Measurements from ENCODE around the gene RAP2C. TPM values are rescaled to one million over a fixed set of nuclear protein-coding genes. Genes with fewer than 3 reads are reported as not detected.

Gene RAP2C
- polyA plus RNA-seq, 1 donor (not counting 4 experiments of a cell fraction or from before 2014, with no cell fraction given) = 15.1 TPM

DNA sequence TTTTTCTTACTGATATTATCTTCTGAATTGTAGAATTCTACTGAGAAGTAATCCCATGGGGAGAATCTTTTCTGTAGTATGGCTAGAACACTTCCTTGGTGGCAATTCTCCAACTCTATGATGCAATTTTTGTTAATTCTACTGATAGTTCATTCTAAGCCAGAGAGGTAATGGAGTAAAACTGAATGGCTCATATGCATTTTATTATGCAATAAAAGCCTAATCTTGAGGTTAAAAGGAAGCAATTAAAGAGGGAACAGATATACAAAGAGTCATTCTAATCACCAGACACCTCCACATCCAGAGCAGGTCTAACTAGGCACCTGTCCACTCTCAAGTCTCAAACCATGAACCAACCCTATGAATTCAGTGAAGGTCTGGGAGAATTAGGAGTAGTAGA lies 9.7 kb downstream of the RAP2C start:
- no peaks in the 10 kb centered on the region for H3K9me1 ChIP-seq (ENCODE audit: control insufficient read depth, extremely low read depth, insufficient read depth, low read length)
- no peak overlapping the region for H3K4me2 ChIP-seq (ENCODE audit: control insufficient read depth, extremely low read depth, insufficient read depth, low read depth, low read length)
- no peaks in the 10 kb centered on the region for H3K27me3 ChIP-seq (ENCODE audit: control insufficient read depth, extremely low read depth, insufficient read depth, low read length)
- DNase-seq (ENCODE audit: low read depth, low spot score) (no peak), FAIRE-seq (no peak)
- peaks cover 4% of the 10 kb centered on the region for H3K79me2 ChIP-seq (ENCODE audit: control insufficient read depth, insufficient read depth, low read length)
- dilution Hi-C loops (cut with MboI; ENCODE audit: extremely low pct_ligation_motif_present, low sequenced_read_pairs) = no loop called here
- TF ChIP-seq EZH2 (IDR thresholded peaks at IDR 0.05; ENCODE audit: low read length) = no peak
- TF ChIP-seq CTCF (optimal IDR thresholded peaks at IDR 0.05 in 1 of 3, IDR thresholded peaks at IDR 0.05 in 1 of 3, conservative IDR thresholded peaks at IDR 0.05 in 1 of 3; ENCODE audit: extremely low read depth in 1 of 3, insufficient read depth in 2 of 3, low read length in 3 of 3) = no peak
- no peaks in the 10 kb centered on the region for H3K36me3 ChIP-seq (ENCODE audit: control insufficient read depth in 2 of 2, extremely low read depth in 1 of 2, insufficient read depth in 2 of 2, low read length in 2 of 2)
- no peaks in the 10 kb centered on the region for H4K20me1 ChIP-seq (ENCODE audit: control insufficient read depth, extremely low read depth, insufficient read depth, low read length)
- no peak overlapping the region for H2AFZ ChIP-seq (ENCODE audit: control insufficient read depth, low read length)
- no peak overlapping the region for H3K27ac ChIP-seq (ENCODE audit: control insufficient read depth, insufficient read depth, low read length)
- H3K4me3 ChIP-seq (ENCODE audit: control insufficient read depth in 2 of 3, extremely low read depth in 1 of 3, insufficient read depth in 2 of 3, low read depth in 1 of 3, low read length in 3 of 3) = no peak overlapping the region
- H3K9ac ChIP-seq (ENCODE audit: control insufficient read depth, extremely low read depth, insufficient read depth, low read length) = no peak overlapping the region
- no peaks in the 10 kb centered on the region for H3K4me1 ChIP-seq (ENCODE audit: control insufficient read depth, extremely low read depth, insufficient read depth, low read length)
- no peaks in the 10 kb centered on the region for H3K9me3 ChIP-seq (ENCODE audit: control insufficient read depth, low read depth, low read length)

DNA sequence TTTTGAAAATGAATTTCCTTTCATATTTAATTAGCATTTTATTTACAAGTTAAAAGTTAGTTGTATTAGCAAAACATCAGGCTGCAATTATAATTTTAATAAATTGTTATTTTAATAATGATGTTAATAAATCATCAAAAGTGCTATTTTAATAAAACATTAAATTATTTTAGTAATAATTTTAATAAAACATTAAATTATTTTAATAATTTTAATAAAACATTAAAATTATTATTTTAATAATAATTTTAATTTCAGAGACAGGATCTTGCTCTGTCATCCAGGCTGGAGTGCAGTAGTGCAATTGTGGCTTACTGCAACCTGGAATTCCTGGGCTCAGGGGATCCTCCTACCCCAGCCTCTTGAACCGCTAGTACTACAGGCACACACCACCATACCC lies 10.8 kb downstream of the RAP2C start:
- Histone ChIP-seq H3K27me3 (ENCODE audit: control insufficient read depth, extremely low read depth, insufficient read depth, low read length) (no peaks in the 10 kb centered on the region), H3K4me2 (ENCODE audit: control insufficient read depth, extremely low read depth, insufficient read depth, low read depth, low read length) (no peak overlapping the region), H3K79me2 (ENCODE audit: control insufficient read depth, insufficient read depth, low read length) (peaks cover 2% of the 10 kb centered on the region), H3K9me3 (ENCODE audit: control insufficient read depth, low read depth, low read length) (no peaks in the 10 kb centered on the region), H3K36me3 (ENCODE audit: control insufficient read depth in 2 of 2, extremely low read depth in 1 of 2, insufficient read depth in 2 of 2, low read length in 2 of 2) (no peaks in the 10 kb centered on the region), H3K9ac (ENCODE audit: control insufficient read depth, extremely low read depth, insufficient read depth, low read length) (no peak overlapping the region), H2AFZ (ENCODE audit: control insufficient read depth, low read length) (no peak overlapping the region), H3K4me3 (ENCODE audit: control insufficient read depth in 2 of 3, extremely low read depth in 1 of 3, insufficient read depth in 2 of 3, low read depth in 1 of 3, low read length in 3 of 3) (no peak overlapping the region), H3K4me1 (ENCODE audit: control insufficient read depth, extremely low read depth, insufficient read depth, low read length) (no peaks in the 10 kb centered on the region), H3K9me1 (ENCODE audit: control insufficient read depth, extremely low read depth, insufficient read depth, low read length) (no peaks in the 10 kb centered on the region), H4K20me1 (ENCODE audit: control insufficient read depth, extremely low read depth, insufficient read depth, low read length) (no peaks in the 10 kb centered on the region), H3K27ac (ENCODE audit: control insufficient read depth, insufficient read depth, low read length) (no peak overlapping the region)
- dilution Hi-C loops (cut with MboI; ENCODE audit: extremely low pct_ligation_motif_present, low sequenced_read_pairs) = no loop called here
- no peak for FAIRE-seq
- no peak for TF ChIP-seq EZH2 (IDR thresholded peaks at IDR 0.05; ENCODE audit: low read length)
- no peak for TF ChIP-seq CTCF (optimal IDR thresholded peaks at IDR 0.05 in 1 of 3, IDR thresholded peaks at IDR 0.05 in 1 of 3, conservative IDR thresholded peaks at IDR 0.05 in 1 of 3; ENCODE audit: extremely low read depth in 1 of 3, insufficient read depth in 2 of 3, low read length in 3 of 3)
- DNase-seq (ENCODE audit: low read depth, low spot score) = no peak
